CD1c-positive myeloid dendritic cell (primary cell): Measurements from ENCODE around the gene HES4.
"Not testable (repeated sequence)": the region's sequence is repeated elsewhere in the genome, so short reads cannot be mapped to it uniquely, and the experiment has no call there.

ENCODE experiments used
- DNase-seq: peaks from one replicate; pipeline ENCODE4 v3.0.0-alpha.2; 2016; ENCODE audit errors: extremely low spot score

The HES4 gene

DNA sequence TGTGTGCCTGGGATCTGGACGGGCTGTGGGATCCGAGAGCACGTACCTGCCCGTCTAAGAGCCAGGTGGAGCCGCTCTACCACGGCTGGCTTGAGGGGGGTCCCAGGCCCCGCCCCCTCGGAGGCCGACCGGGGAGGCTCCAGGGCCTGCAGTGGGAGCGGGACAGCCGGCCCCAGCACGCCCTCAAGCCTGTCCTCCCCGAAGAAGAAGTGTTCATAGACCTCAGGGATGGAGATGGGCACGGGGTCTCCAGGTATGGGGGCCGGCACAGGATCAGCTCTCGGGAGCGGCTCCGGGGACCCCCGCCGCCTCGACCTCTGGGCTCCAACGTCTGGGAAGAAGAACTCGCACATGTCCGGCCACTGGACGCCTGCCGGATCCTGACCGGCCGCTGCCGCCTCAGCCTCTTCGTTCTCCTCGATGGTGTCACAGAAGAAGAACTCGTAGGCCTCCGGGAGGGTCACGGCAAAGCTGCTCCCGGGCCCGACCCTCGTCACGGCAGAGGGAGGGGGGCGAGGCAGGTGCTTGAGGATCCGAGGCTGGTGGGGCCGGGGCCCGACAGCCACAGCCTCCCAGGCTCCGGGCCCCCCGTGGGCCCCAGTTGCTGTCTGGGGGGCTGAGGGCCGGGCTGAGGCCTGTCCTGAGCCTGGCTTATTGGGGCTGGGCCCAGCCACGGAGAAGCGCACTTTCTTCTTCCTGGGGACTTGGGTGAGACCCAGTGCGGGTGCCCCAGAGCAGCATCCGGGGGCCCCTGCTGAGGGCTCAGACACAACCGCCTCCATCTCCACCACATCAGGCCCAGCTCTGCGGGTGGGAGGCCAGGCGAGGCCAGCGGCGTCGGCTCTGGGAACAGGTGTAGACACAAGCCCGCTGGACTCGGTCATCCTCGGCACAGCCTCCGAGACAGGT is 20.8 kb downstream of the HES4 start:
- no peak for DNase-seq

DNA sequence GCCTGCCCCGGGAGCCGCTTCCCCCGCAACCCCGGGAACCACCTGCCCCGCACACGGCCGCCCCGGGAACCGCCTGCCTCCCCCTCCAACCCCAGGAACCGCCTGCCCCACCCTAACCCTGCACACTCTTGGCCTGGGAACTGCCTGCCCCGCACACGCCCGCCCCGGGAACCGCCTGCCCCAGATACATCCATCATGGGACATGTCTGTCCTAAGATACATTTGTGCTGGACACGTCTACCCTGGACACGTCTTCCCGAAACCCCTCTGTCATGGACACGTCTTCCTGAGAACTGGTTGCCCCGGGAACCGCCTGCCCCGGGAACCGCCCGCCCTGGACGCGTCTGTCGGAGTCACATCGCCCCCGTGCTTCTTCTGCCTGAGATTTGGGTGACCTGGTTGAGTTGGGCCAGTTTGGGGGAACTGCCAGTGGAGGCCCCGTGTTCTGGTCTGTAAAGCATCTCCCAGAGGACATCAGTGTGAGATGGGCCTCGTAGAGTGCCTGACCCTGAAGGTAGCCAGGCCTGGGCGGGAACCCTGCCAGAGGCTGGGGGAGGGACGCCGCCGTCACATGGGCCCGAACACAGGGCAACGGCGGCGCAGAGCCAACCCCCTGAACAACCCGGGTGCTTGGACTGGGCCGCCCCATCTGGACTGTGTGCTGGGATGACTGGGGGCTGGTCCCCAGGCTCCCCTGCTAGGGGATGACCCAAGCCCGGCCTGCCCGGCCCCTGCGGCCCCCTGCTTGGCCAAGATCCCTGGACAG is 21.6 kb downstream of the HES4 start:
- no peak for DNase-seq

DNA sequence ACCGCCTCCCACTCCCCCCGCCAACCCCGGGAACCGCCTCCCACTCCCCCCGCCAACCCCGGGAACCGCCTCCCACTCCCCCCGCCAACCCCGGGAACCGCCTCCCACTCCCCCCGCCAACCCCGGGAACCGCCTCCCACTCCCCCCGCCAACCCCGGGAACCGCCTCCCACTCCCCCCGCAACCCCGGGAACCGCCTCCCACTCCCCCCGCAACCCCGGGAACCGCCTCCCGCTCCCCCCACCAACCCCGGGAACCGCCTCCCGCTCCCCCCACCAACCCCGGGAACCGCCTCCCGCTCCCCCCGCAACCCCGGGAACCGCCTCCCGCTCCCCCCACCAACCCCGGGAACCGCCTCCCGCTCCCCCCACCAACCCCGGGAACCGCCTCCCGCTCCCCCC is 23.1 kb downstream of the HES4 start:
- DNase-seq: not testable (repeated sequence)

DNA sequence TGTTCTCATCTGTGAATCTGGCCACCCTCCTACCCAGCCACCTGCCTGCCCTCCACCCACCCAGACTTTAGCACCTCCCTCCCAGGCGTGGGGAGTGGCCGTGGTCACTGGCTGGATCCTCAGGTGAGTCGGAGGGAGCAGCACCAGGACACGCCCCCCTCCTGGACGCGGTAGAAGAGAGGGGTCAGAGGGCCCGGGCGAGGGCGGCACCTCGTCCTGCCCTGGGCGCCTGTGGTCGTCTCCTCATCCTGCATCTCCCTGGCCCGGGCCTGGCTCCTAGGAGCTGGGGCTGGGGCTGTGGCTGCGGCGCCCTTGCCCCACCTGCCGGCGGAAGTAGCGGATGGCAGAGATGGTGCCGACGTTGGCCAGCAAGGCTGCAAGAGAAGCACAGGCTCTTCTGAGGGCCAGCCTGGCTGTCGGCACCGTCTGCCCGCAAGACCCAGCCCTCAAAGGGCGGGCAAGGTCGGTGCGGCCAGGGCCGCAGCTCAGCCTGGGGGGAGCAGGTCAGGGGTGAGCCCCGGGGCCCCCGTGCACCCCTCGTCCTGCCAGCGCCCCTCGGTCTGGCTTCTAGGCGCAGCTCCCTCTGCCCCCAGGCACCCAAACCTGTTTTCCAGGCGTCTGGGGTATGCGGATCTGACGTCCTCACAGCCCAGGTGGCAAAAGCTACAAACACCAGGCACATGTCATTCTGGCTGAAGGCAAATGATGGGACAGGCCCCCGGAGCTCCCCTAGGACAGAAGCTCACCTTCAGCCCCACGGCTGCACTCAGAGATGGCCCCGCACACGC is 23.8 kb downstream of the HES4 start:
- peak; percentile 66 for DNase-seq

DNA sequence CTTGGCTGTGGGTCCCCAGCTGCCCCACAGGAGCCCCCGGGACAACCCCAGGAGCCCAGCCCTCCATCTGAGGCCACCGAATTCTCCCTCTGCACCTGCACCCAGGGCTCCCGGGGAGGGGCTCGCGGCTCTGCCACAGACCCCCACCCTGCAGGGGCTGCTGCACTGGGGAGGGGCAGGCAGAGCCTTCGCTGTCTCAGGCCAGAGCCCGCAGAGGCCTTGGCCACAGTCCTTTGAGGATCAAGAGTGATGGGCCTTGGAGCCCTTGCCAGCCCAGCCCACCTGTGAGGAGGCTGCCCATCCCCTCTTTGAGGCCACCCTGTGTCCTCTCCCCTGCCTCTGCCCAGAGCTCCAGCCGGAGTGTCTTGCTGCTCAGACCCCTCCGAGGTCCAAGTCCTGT is 24.5 kb downstream of the HES4 start:
- no peak for DNase-seq

DNA sequence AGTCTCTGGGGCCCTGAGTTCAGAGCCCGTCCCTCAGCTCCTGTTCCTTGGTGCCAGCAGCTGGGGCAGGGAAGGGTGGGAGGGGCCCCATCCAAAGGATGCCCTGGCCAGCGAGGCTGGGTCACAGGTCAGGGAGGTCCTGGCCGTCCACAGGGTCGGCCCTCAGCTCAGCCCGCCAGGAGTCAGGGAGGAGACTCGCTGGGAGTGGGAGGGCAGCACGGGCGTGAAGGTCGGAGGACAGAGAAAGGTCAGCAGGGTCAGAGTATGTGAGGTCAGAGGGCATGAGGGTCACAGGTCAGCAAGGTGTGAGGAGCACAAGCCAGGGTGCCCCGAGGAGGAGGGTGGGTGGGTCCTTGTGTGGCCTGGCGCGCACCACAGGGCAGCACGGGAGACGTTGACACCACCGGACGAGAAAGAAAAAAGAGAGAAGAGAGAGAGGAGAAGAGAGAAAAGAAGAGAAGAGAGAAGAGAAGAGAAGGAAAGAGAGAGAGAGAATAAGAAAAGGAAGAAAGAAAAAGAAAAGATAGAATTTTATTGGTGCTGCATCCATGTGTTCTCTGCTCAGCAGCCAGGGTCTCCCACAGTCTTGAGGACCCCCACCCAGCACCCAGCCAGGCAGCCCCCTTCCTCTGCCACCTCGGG is 25.1 kb downstream of the HES4 start:
- DNase-seq: no peak

DNA sequence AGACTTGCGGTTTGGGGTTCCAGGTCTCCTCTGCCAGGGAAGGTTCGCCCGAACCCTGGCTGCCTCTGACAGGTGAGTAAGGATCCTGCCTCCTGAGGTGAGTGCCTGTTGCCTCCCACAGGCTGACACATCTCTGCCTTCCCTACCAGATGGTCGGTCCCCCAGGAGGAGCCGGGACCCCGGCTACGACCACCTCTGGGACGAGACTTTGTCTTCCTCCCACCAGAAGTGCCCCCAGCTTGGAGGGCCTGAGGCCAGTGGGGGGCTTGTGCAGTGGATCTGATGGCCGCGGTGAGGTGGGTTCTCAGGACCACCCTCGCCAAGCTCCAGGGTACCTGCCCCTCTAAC is 25.6 kb downstream of the HES4 start:
- DNase-seq: no peak

DNA sequence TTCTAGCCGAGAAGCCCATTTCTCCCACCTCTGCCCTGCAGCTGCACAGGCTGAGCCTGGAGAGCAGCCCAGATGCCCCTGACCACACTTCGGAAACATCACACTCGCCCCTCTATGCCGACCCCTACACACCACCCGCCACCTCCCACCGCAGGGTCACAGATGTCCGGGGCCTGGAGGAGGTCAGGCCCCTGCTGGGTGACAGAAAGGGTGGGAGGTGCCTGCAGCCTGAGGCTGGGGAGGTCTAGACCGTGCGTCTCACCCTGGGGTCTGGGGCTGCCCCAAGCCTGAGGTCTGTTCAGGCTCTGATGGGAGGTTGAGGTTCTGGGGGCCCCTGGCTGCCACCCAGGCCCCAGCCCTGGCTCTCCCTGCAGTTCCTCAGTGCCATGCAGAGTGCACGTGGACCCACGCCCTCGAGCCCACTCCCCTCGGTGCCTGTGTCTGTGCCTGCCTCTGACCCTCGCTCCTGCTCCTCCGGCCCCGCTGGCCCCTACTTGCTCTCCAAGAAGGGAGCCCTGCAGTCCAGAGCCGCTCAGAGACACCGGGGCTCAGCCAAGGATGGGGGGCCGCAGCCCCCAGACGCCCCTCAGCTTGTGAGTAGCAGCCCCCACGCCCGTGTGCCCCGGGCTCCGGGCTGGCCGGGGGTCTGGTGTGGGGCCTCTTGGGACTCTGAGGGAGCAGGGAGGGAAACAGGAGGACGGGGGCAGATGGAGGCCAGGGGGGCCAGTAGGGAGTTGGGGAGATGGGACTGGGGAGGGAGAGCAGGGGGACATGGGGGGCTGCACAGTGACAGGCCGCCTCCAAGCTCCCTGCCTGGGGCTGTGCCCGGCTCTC is 26.2 kb downstream of the HES4 start:
- DNase-seq: no peak

DNA sequence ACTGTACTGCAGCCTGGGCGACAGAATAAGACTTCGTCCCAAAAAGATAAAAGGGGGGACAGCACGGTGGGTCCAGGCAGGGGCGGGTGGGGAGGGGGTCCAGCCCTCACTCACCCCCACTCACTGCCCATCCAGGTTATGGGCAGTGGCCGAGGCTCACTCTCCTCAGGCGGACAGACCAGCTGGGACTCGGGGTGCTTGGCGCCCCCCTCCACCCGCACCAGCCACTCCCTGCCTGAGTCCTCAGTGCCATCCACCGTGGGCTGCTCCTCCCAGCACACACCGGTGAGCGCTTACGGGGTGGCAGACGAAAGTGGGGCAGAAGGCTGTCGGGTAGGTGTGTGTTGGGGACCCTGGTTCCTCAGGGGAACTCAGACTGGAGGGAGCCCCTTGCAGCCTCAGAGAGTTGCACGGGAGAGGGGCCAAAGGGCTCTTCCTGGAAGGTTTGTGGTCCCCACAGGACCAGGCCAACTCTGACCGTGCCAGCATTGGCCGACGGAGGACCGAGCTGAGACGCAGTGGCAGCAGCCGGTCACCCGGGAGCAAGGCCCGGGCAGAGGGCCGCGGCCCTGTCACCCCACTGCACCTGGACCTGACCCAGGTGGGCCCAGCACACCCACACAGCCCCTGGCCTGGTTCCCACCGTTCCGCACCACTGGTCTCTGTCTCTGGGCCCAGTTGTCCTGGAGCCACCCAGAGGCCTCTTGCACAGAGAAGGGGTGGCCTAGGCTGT is 27.0 kb downstream of the HES4 start:
- no peak for DNase-seq

DNA sequence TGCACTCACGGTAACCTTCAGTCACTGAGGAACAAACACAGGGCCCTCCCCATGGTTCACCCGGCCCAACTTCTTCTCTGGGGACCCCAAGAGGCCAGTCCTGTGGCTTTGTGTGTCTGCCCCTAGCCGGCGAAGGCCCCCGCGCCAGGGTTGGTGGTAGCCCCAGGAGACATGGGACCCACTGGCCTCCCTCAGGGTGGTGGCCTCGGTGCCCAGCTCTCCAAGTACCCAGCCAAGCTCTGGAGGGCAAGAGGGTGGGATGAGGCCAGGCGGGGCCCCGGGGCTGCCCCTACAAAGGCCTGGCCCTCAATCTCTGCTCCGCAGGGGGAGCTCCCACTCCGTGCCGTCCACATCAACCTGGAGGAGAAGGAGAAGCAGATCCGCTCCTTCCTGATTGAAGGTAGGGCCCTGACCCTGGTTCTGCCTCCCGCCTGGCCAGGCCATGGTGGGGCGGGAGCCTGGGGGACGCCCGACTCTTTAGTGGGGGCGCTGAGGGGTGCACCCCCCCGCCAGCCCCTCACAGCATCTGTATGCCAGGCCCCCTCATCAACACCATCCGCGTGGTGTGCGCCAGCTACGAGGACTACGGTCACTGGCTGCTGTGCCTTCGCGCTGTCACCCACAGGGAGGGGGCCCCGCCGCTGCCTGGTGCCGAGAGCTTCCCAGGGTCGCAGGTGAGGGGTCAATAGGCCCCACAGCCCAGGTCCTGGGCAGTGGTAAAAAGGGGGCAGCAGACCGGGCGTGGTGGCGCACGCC is 28.0 kb downstream of the HES4 start:
- no peak for DNase-seq

DNA sequence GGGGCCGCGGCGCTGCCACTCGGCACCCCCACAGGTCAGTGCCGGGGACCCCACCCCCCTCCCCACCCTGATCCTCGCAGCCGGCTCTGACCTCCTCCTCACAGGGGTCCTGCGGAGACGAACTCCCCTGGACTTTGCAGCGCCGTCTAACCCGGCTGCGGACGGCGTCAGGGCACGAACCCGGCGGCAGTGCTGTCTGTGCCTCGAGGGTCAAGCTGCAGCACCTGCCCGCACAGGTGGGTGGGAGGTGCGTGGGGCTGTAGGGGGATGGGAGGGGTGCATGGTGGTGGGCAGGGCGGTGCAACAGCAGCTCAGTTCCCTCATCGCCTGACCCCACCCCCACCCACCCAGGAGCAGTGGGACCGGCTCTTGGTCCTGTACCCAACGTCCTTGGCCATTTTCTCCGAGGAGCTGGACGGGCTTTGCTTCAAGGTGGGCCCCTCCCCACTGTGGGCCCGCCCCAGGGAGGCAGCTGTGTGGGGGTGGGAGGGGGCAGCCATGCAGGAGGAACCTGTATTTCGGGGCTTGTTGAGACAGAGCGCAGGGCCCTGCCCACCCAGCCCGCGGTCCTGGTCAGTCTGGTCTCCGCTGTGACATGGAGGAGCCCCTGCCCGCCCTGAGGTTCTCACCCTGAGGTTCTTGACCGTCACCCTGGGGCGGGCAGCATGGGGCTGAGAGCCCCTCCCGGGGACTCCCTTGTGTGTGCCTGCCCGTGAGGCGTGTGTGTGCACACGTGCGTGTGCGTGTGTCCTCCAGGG is 28.7 kb downstream of the HES4 start:
- no peak for DNase-seq

DNA sequence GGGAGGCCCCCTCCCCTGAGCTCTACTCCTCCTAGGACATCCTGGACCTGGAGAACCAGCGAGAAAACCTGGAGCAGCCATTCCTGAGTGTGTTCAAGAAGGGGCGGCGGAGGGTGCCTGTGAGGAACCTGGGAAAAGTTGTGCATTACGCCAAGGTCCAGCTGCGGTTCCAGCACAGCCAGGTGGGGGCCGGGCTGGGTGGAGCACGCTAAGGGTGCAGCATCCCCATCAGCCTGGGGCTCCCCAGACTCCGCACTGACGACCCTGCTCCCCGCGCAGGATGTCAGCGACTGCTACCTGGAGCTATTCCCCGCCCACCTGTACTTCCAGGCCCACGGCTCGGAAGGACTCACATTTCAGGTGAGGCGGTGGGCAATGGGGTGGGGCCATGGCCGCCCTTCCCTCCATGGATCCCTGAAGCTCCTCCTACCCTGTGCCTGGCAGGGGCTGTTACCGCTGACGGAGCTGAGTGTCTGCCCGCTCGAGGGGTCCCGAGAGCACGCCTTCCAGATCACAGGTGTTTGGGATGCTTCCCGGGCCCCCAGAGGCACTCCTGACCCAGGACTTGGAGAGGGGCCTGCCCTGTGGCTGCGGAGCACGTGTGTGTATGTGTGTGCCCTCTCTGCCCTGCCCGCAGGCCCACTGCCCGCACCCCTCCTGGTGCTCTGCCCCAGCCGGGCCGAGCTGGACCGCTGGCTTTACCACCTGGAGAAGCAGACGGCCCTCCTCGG is 29.5 kb downstream of the HES4 start:
- no peak for DNase-seq

DNA sequence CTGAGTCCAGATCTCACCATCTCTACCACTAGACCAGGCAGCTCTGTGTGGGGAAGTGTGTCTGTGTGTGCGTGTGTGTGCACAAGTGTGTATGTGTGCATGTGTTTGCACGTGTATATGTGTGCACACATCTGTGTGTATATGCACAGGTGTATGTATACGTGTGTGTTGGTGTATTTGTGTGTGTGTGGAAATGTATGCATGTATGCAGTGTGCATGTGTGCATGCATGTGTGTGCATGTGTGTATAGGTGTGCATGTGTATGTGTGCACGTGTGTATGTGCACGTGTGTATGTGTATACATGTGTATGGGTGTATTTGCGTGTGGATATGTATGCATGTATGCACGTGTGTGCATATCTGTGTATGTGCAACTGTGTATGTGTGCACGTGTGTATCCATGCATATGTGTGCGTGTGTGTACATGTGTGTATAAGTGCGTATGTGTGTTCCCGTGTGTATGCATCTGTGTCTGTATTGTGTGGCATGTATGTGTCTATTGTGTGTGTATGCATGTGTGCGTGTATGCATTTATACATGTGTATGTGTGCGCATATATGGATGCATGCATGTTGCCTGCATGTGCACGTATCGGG is 30.5 kb downstream of the HES4 start:
- no peak for DNase-seq

DNA sequence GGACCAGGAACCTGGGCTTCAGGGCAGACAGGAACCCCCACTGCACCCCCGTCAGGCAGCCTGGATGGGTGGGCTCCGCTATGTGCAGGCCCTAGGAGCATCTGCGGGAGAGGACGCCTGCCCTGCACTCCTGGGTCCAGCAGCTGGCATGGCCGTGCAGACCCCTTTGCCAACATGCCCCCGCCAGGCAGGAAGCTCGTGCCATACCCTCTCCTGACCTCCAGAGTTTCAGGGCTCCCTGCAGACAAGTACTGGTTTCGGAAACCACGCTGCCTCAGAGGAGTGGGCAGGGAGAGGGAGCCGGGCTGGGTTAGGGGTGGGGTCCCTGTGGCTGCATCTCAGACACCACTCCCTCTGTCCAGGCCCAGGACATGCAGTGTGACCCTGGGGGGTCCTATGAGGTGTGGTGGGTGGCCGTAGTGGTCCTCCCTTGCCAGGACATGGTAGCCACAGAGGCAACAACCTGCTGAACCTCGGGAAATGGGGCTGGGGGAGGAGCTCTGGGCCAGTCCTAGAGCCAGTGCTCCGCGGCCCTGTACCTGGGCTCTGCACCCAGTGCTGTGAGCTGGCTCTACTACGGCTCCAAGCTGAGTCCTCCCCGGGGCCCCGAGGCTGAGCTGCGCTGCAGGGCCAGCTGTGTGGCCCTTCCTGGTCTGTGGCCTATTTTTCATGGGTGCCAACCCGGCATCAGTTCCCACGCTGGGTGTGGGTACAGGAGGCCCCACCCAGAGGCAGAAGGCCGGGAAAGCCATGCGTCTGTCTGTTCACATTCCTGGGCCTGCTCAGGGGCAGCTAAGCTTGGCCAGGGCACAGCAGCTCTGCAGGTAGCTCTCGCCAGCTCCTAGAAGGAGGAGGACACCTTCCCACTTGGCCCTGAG is 32.2 kb downstream of the HES4 start:
- no peak for DNase-seq

DNA sequence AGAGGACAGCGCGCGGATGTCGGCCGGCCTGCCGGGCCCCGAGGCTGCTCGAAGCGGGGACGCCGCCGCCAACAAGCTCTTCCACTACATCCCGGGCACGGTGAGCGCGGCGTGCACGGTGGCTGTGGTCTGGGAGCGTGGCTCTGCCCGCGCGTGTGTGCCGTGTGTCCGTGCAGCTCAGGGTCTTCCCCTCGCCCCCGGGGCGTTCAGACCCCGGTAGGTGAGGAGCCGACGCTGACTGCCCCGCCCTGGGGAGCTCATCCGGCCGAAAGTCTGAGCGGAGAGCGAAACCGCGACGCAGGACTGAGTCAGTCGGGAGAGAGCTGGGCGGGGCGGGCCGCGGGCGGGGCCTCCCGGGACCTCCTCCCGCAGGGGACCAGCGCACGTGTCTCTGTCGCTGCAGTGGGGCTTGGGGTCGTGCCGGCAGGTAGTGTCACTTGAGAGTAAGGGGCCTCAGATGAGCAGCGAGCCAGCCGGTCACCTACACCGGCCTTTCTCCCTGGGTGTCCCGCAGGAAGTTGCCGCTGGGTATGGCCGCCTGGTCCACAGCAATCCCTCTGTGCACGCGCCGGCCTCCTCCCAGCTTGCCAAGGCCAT is 33.1 kb downstream of the HES4 start:
- DNase-seq: peak; percentile 70

DNA sequence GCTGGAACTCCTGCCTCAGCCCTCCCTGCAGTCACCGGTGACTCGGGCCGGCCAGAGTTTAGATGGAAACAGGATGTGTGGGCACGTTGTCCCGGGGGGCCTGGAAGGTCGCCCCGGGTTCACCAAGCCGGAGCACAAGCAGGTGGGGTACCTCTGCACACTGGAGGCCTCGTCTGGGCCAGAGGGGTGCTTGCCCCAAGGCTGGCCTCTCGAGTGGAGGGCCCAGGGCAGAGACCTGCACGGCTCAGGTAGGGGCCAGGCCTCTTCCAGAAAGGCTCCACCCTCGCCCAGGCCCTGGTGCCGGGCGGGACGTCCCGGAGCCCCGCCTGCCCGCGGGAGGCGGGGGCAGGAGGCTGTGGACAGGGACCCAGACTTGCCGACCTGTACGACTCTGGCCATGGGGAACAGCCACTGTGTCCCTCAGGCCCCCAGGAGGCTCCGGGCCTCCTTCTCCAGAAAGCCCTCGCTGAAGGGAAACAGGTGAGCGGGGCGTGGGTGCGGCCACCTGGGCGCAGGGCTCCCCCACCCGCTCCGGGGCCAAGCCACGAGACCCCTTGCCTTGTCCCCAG is 33.7 kb downstream of the HES4 start, which contains the start of gene PLEKHN1:
Gene PLEKHN1 (plus strand): TSS at position 348 of the 569 bp plus-strand sequence. CDS start 50 bp downstream, at position 398.
- peak; percentile 39 for DNase-seq
